ENCODE measurements around the gene KLHDC1.

KLHDC1 gene

DNA sequence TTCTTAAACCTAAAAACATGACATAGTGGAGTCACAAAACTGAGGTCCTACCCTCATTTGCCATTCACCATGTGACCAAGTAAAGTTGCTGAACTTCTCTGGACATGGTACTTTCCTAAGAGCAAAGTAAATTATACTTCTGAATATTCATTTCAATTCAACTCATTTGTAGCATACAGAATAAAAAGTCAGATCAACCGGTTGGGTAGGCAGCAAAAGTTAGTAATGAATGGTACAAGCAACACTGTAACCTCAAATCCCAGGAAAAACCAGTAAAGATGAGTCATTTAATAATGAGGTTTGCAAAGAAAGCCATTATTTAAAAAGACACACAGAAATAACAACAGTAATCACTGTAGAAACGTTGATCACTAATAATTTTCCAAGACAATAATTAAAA lies 13.6 kb upstream of the KLHDC1 start (continued):
- TF ChIP-seq, protein P1, sequence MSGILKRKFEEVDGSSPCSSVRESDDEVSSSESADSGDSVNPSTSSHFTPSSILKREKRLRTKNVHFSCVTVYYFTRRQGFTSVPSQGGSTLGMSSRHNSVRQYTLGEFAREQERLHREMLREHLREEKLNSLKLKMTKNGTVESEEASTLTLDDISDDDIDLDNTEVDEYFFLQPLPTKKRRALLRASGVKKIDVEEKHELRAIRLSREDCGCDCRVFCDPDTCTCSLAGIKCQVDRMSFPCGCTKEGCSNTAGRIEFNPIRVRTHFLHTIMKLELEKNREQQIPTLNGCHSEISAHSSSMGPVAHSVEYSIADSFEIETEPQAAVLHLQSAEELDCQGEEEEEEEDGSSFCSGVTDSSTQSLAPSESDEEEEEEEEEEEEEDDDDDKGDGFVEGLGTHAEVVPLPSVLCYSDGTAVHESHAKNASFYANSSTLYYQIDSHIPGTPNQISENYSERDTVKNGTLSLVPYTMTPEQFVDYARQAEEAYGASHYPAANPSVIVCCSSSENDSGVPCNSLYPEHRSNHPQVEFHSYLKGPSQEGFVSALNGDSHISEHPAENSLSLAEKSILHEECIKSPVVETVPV (CRISPR knock-in tag; IDR thresholded peaks at IDR 0.05): no peak
- no peak for TF ChIP-seq ARNTL (CRISPR knock-in tag; IDR thresholded peaks at IDR 0.05; ENCODE audit: borderline replicate concordance, low read depth)
- TF ChIP-seq, protein P2, sequence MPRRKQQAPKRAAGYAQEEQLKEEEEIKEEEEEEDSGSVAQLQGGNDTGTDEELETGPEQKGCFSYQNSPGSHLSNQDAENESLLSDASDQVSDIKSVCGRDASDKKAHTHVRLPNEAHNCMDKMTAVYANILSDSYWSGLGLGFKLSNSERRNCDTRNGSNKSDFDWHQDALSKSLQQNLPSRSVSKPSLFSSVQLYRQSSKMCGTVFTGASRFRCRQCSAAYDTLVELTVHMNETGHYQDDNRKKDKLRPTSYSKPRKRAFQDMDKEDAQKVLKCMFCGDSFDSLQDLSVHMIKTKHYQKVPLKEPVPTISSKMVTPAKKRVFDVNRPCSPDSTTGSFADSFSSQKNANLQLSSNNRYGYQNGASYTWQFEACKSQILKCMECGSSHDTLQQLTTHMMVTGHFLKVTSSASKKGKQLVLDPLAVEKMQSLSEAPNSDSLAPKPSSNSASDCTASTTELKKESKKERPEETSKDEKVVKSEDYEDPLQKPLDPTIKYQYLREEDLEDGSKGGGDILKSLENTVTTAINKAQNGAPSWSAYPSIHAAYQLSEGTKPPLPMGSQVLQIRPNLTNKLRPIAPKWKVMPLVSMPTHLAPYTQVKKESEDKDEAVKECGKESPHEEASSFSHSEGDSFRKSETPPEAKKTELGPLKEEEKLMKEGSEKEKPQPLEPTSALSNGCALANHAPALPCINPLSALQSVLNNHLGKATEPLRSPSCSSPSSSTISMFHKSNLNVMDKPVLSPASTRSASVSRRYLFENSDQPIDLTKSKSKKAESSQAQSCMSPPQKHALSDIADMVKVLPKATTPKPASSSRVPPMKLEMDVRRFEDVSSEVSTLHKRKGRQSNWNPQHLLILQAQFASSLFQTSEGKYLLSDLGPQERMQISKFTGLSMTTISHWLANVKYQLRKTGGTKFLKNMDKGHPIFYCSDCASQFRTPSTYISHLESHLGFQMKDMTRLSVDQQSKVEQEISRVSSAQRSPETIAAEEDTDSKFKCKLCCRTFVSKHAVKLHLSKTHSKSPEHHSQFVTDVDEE (CRISPR knock-in tag; IDR thresholded peaks at IDR 0.05): no peak
- TF ChIP-seq BACH2 (CRISPR knock-in tag; IDR thresholded peaks at IDR 0.05; ENCODE audit: borderline replicate concordance): no peak
- TF ChIP-seq RARB (CRISPR knock-in tag; IDR thresholded peaks at IDR 0.05): no peak

DNA sequence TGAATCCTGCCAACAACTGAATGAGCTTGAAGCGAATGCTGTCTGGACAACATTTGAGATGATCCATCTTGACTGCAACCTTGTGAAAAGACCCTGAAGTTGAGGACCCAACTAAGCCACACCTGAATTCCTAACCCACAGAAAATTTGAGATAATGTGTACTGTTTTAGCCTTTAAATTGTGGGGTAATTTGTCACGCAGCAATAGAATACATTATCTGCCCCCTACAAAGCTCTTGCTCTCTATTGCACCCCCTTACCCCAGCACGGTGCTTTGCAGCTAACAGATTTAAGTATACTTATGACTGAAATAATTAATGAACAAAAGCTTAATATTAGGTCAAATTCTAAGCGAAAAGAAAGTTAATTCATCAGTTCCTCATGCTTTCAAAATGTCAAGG lies 6.5 kb upstream of the KLHDC1 start:
- no peak for ATAC-seq
- TF ChIP-seq, protein P3, sequence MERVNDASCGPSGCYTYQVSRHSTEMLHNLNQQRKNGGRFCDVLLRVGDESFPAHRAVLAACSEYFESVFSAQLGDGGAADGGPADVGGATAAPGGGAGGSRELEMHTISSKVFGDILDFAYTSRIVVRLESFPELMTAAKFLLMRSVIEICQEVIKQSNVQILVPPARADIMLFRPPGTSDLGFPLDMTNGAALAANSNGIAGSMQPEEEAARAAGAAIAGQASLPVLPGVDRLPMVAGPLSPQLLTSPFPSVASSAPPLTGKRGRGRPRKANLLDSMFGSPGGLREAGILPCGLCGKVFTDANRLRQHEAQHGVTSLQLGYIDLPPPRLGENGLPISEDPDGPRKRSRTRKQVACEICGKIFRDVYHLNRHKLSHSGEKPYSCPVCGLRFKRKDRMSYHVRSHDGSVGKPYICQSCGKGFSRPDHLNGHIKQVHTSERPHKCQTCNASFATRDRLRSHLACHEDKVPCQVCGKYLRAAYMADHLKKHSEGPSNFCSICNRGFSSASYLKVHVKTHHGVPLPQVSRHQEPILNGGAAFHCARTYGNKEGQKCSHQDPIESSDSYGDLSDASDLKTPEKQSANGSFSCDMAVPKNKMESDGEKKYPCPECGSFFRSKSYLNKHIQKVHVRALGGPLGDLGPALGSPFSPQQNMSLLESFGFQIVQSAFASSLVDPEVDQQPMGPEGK (CRISPR knock-in tag; IDR thresholded peaks at IDR 0.05; ENCODE audit: borderline replicate concordance): no peak
- TF ChIP-seq PPARA (CRISPR knock-in tag; IDR thresholded peaks at IDR 0.05; ENCODE audit: borderline replicate concordance) (no peak), GLIS3 (CRISPR knock-in tag; IDR thresholded peaks at IDR 0.05) (no peak), ZNF565 (CRISPR knock-in tag; conservative IDR thresholded peaks at IDR 0.05; ENCODE audit: low read depth) (no peak), ZNF8 (CRISPR knock-in tag; IDR thresholded peaks at IDR 0.05) (no peak), ESRRG (CRISPR knock-in tag; IDR thresholded peaks at IDR 0.05) (no peak), CSDC2 (CRISPR knock-in tag; IDR thresholded peaks at IDR 0.05) (no peak), ZFP3 (CRISPR knock-in tag; IDR thresholded peaks at IDR 0.05) (no peak), ZNF70 (CRISPR knock-in tag; IDR thresholded peaks at IDR 0.05) (no peak), ARNTL (CRISPR knock-in tag; IDR thresholded peaks at IDR 0.05; ENCODE audit: borderline replicate concordance, low read depth) (no peak), SNAI2 (CRISPR knock-in tag; IDR thresholded peaks at IDR 0.05) (no peak), BACH2 (CRISPR knock-in tag; IDR thresholded peaks at IDR 0.05; ENCODE audit: borderline replicate concordance) (no peak), ZC3H10 (CRISPR knock-in tag; IDR thresholded peaks at IDR 0.05) (no peak), TCF4 (CRISPR knock-in tag; IDR thresholded peaks at IDR 0.05; ENCODE audit: borderline replicate concordance) (no peak), TOX (CRISPR knock-in tag; IDR thresholded peaks at IDR 0.05; ENCODE audit: borderline replicate concordance) (no peak), RARB (CRISPR knock-in tag; IDR thresholded peaks at IDR 0.05) (no peak), ISL1 (CRISPR knock-in tag; IDR thresholded peaks at IDR 0.05) (no peak)
- TF ChIP-seq, protein P4, sequence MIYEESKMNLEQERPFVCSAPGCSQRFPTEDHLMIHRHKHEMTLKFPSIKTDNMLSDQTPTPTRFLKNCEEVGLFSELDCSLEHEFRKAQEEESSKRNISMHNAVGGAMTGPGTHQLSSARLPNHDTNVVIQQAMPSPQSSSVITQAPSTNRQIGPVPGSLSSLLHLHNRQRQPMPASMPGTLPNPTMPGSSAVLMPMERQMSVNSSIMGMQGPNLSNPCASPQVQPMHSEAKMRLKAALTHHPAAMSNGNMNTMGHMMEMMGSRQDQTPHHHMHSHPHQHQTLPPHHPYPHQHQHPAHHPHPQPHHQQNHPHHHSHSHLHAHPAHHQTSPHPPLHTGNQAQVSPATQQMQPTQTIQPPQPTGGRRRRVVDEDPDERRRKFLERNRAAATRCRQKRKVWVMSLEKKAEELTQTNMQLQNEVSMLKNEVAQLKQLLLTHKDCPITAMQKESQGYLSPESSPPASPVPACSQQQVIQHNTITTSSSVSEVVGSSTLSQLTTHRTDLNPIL (CRISPR knock-in tag; IDR thresholded peaks at IDR 0.05; ENCODE audit: low read depth): no peak
- TF ChIP-seq, protein P1 (CRISPR knock-in tag; IDR thresholded peaks at IDR 0.05): no peak

DNA sequence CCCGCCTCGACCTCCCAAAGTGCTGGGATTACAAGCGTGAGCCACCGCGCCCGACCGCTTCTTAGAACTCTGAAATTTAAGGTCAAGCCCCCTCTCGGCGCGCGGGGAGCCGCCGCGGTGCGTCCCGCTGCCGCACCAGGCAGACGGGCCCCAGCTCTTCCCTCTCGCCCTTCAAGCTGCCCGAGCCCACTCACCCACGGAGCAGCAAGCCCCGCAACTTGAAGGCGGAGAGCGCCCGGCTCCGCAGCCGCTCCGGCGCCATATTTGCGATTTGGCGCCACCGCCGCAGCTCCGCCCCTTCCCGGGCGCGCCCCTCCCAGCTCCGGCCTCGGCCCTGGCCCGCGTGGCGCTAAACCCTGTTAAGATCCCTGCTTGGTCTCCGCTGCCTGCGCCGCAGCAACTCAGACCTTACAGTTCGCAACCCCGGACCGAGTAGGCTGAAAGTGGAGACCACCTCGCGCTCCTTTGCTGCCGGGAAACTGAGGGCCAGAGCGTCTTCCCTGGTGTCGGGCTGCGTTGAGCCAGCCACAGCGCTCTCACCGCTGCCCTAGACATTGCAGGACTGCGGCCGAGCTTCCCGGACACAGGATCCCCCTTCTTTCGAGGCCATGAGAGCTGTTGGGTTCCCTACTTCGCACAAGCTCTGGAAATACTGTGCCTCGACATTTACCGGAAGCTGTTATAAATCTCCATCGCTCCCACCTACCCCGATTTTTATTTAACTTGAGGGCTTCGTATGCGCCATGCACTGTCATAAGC lies 4.8 kb upstream of the KLHDC1 start, which contains the start of gene POLE2:
Gene POLE2, minus strand, starts transcription at position 273 of the 759 bp plus-strand sequence. Its CDS starts 11 bp downstream, at position 262.
- ATAC-seq: peak; percentile 91

More for the DNA sequence above, 4.8 kb upstream of the KLHDC1 start, which contains the start of gene POLE2:
- TF ChIP-seq, protein P1 (CRISPR knock-in tag; IDR thresholded peaks at IDR 0.05): no peak
- TF ChIP-seq TOX (CRISPR knock-in tag; IDR thresholded peaks at IDR 0.05; ENCODE audit: borderline replicate concordance): no peak
- no peak for TF ChIP-seq BACH2 (CRISPR knock-in tag; IDR thresholded peaks at IDR 0.05; ENCODE audit: borderline replicate concordance)
- TF ChIP-seq, protein P2 (CRISPR knock-in tag; IDR thresholded peaks at IDR 0.05): 0 out of 2 replicates have a peak, but pooled peaks have one; percentile 13
- TF ChIP-seq ZC3H10 (CRISPR knock-in tag; IDR thresholded peaks at IDR 0.05): no peak
- TF ChIP-seq ZFP3 (CRISPR knock-in tag; IDR thresholded peaks at IDR 0.05): no peak
- no peak for TF ChIP-seq SNAI2 (CRISPR knock-in tag; IDR thresholded peaks at IDR 0.05)
